H1 (cell line): ENCODE data around the gene AQP10. TPM values are rescaled to one million over a fixed set of nuclear protein-coding genes. Genes with fewer than 3 reads are reported as not detected.

Source experiments
- CTCF ChIA-PET: fragments of 300-600 bp; sonication (Branson Sonifier 250); formaldehyde crosslinking; loops from one replicate; lab custom pipeline; 2021; ENCODE audit not compliant: partially characterized antibody; lab: Charles Lee
- POLR2A ChIA-PET: fragments of 300-600 bp; sonication (Branson Sonifier 250); formaldehyde crosslinking; loops from one replicate; lab custom pipeline; 2021; ENCODE audit warnings: inconsistent platforms; ENCODE audit not compliant: partially characterized antibody; lab: Charles Lee
- DNase-seq, 2 experiments: peaks; one replicate each; pipeline versions ENCODE4 v3.0.0 to v3.0.0-alpha.2; 2010 to 2022; ENCODE audit warnings: low spot score in 2 of 2, low read depth in 1 of 2, mixed read lengths in 1 of 2
- FAIRE-seq: peaks from 2 replicates; lab custom pipeline; 2011; peaks lifted over from hg19 to GRCh38; lab: Jason Lieb, UNC
- H2AFZ ChIP-seq: 2 replicates; pipeline ENCODE4 v1.8.1; 2012; ENCODE audit warnings: low read length, inconsistent platforms
- H2AK5ac ChIP-seq: 2 replicates; pipeline ENCODE4 v1.6.1; 2013; ENCODE audit warnings: low read depth, low read length
- H2BK120ac ChIP-seq: replicated peaks from 2 replicates; pipeline ENCODE3; 2013; ENCODE audit warnings: low read depth, low read length, inconsistent platforms
- H2BK12ac ChIP-seq: 2 replicates; pipeline ENCODE4 v1.6.1; 2013; ENCODE audit warnings: low read depth, low read length
- H2BK15ac ChIP-seq: 2 replicates; pipeline ENCODE4 v1.6.1; 2013; ENCODE audit warnings: low read length
- H2BK20ac ChIP-seq: 2 replicates; pipeline ENCODE4 v1.6.1; 2013; ENCODE audit warnings: low read length
- H2BK5ac ChIP-seq: 2 replicates; pipeline ENCODE4 v1.6.1; 2013; ENCODE audit warnings: low read depth, low read length
- H3K14ac ChIP-seq: 2 replicates; pipeline ENCODE4 v1.6.1; 2013; ENCODE audit warnings: inconsistent platforms; ENCODE audit not compliant: insufficient read length
- H3K18ac ChIP-seq: 2 replicates; pipeline ENCODE4 v1.6.1; 2013; ENCODE audit warnings: low read length; ENCODE audit errors: extremely low read depth
- H3K23ac ChIP-seq: 2 replicates; pipeline ENCODE4 v1.6.1; 2013; ENCODE audit warnings: inconsistent platforms; ENCODE audit not compliant: insufficient read length
- H3K23me2 ChIP-seq: 2 replicates; pipeline ENCODE4 v1.6.1; 2013; ENCODE audit warnings: low read depth, low read length
- H3K27ac ChIP-seq: 2 replicates; pipeline ENCODE4 v1.6.1; 2011; ENCODE audit warnings: low read depth, low read length, inconsistent platforms
- H3K27me3 ChIP-seq, 4 experiments: replicated peaks in 1 of 4; 1 replicate in 1 of 4; 2 replicates in 3 of 4; pipeline versions ENCODE4 v1.6.1 to v1.8.1; 2011 to 2013; ENCODE audit warnings: low read length in 3 of 4, mild to moderate bottlenecking in 3 of 4, inconsistent platforms in 2 of 4, mixed read lengths in 2 of 4, moderate library complexity in 1 of 4; ENCODE audit not compliant: control insufficient read depth in 3 of 4, insufficient read depth in 3 of 4; ENCODE audit errors: extremely low read depth in 1 of 4
- H3K36me3 ChIP-seq, 4 experiments: 2 replicates each; pipeline versions ENCODE4 v1.6.1 to v1.8.1; 2011 to 2013; ENCODE audit warnings: mild to moderate bottlenecking in 4 of 4, low read length in 3 of 4, moderate library complexity in 2 of 4, control low read depth in 1 of 4, inconsistent platforms in 1 of 4; ENCODE audit not compliant: insufficient read depth in 4 of 4, control insufficient read depth in 2 of 4
- H3K4ac ChIP-seq: replicated peaks from 2 replicates; pipeline ENCODE3; 2013; ENCODE audit warnings: low read length, low read depth, mixed read lengths, inconsistent platforms; ENCODE audit not compliant: insufficient read length
- H3K4me1 ChIP-seq, 4 experiments: replicated peaks in 1 of 4; 1 replicate in 1 of 4; 2 replicates in 3 of 4; pipeline versions ENCODE4 v1.6.1 to v1.8.1; 2011 to 2013; ENCODE audit warnings: low read length in 3 of 4, inconsistent platforms in 2 of 4, mixed read lengths in 1 of 4; ENCODE audit not compliant: insufficient read depth in 4 of 4, control insufficient read depth in 3 of 4
- H3K4me2 ChIP-seq, 2 experiments: 2 replicates each; pipeline versions ENCODE4 v1.6.1 to v1.8.1; 2011 to 2013; ENCODE audit warnings: low read depth in 2 of 2, low read length in 2 of 2, control low read depth in 1 of 2, inconsistent platforms in 1 of 2, mild to moderate bottlenecking in 1 of 2; ENCODE audit not compliant: insufficient read depth in 1 of 2
- H3K4me3 ChIP-seq, 4 experiments: fragments of 200-600, 300-600 bp in 1 of 4; sonication (generic), shearing (Covaris generic), sonication (Bioruptor Twin) in 1 of 4; 2 replicates each; pipeline versions ENCODE4 v1.5.1 to v1.8.1; 2011 to 2016; ENCODE audit warnings: low read length in 4 of 4, low read depth in 3 of 4, control low read depth in 2 of 4, inconsistent platforms in 2 of 4, mild to moderate bottlenecking in 2 of 4, mixed read lengths in 1 of 4, moderate library complexity in 1 of 4; ENCODE audit not compliant: insufficient read depth in 2 of 4; ENCODE audit errors: extremely low read depth in 1 of 4
- H3K56ac ChIP-seq: replicated peaks from 2 replicates; pipeline ENCODE3; 2013; ENCODE audit warnings: low read depth, mild to moderate bottlenecking, mixed read lengths, low read length, inconsistent platforms; ENCODE audit not compliant: insufficient read length
- H3K79me1 ChIP-seq: 2 replicates; pipeline ENCODE4 v1.6.1; 2013; ENCODE audit warnings: low read depth, low read length, control low read depth
- H3K79me2 ChIP-seq, 2 experiments: 2 replicates each; pipeline versions ENCODE4 v1.6.1 to v1.8.1; 2012 to 2013; ENCODE audit warnings: low read length in 2 of 2, mild to moderate bottlenecking in 2 of 2, inconsistent platforms in 1 of 2; ENCODE audit not compliant: insufficient read depth in 2 of 2, control insufficient read depth in 1 of 2
- H3K9ac ChIP-seq, 4 experiments: replicated peaks in 1 of 4; 1 replicate in 1 of 4; 2 replicates in 3 of 4; pipeline versions ENCODE4 v1.6.1 to v1.8.1; 2011 to 2013; ENCODE audit warnings: low read depth in 3 of 4, low read length in 3 of 4, control low read depth in 2 of 4, mild to moderate bottlenecking in 2 of 4, moderate library complexity in 2 of 4, inconsistent platforms in 1 of 4; ENCODE audit errors: extremely low read depth in 1 of 4
- H3K9me3 ChIP-seq, 2 experiments: 2 replicates each; pipeline versions ENCODE4 v1.6.1 to v1.8.1; 2012 to 2013; ENCODE audit warnings: mild to moderate bottlenecking in 2 of 2, moderate library complexity in 2 of 2, control low read depth in 1 of 2, inconsistent platforms in 1 of 2, low read depth in 1 of 2, low read length in 1 of 2, mixed read lengths in 1 of 2; ENCODE audit not compliant: insufficient read depth in 2 of 2
- H4K20me1 ChIP-seq, 2 experiments: replicated peaks in 1 of 2; 2 replicates each; pipeline versions ENCODE3 to v1.8.1; 2011 to 2013; ENCODE audit warnings: inconsistent platforms in 2 of 2, low read length in 2 of 2, mild to moderate bottlenecking in 1 of 2; ENCODE audit not compliant: insufficient read depth in 2 of 2, control insufficient read depth in 1 of 2
- H4K5ac ChIP-seq: 2 replicates; pipeline ENCODE4 v1.6.1; 2013; ENCODE audit warnings: low read length, low read depth, mixed read lengths, inconsistent platforms; ENCODE audit not compliant: insufficient read length
- H4K8ac ChIP-seq: 2 replicates; pipeline ENCODE4 v1.8.0; 2013; ENCODE audit warnings: mild to moderate bottlenecking, moderate library complexity, low read length, inconsistent platforms; ENCODE audit not compliant: insufficient read depth; ENCODE audit errors: extremely low read depth
- H4K91ac ChIP-seq: replicated peaks from 2 replicates; pipeline ENCODE3; 2013; ENCODE audit warnings: low read length, mixed read lengths, inconsistent platforms; ENCODE audit not compliant: insufficient read length
- ASH2L ChIP-seq: fragments of 200-600, 300-600 bp; sonication (generic); IDR thresholded peaks from one replicate; pipeline ENCODE4 v1.7.1; 2017; ENCODE audit warnings: low read length
- CEBPB ChIP-seq: IDR thresholded peaks from 2 replicates; pipeline ENCODE4 v1.6.1; 2012; ENCODE audit warnings: low read depth, low read length
- EGR1 ChIP-seq: IDR thresholded peaks from 2 replicates; pipeline ENCODE4 v1.6.1; 2011; ENCODE audit warnings: low read depth, low read length, borderline replicate concordance
- GABPA ChIP-seq: IDR thresholded peaks from 2 replicates; pipeline ENCODE4 v1.6.1; 2011; ENCODE audit warnings: mild to moderate bottlenecking, low read length, moderate library complexity, borderline replicate concordance; ENCODE audit not compliant: insufficient read depth
- HDAC2 ChIP-seq, 2 experiments: fragments of 300-600 bp in 1 of 2; sonication (generic) in 1 of 2; IDR thresholded peaks; 2 replicates each; pipeline ENCODE4 v1.6.1; 2011 to 2012; ENCODE audit warnings: low read depth in 2 of 2, low read length in 2 of 2, mild to moderate bottlenecking in 2 of 2, moderate library complexity in 2 of 2, borderline replicate concordance in 1 of 2, inconsistent platforms in 1 of 2
- HDAC6 ChIP-seq: IDR thresholded peaks from one replicate; pipeline ENCODE4 v1.7.1; 2012; ENCODE audit warnings: low read depth, mild to moderate bottlenecking, inconsistent platforms, low read length, moderate library complexity
- KDM4A ChIP-seq: IDR thresholded peaks from one replicate; pipeline ENCODE4 v1.7.1; 2012; ENCODE audit warnings: low read depth, mild to moderate bottlenecking, moderate library complexity, low read length, inconsistent platforms; ENCODE audit not compliant: severe bottlenecking
- NRF1 ChIP-seq: IDR thresholded peaks from 2 replicates; pipeline ENCODE4 v1.6.1; 2011; ENCODE audit warnings: mild to moderate bottlenecking, low read depth, low read length, improper control_type of control experiment
- RAD21 ChIP-seq, 2 experiments: IDR thresholded peaks in 1 of 2; conservative IDR thresholded peaks in 1 of 2; 2 replicates each; pipeline ENCODE4 v1.6.1; 2011; ENCODE audit warnings: low read depth in 2 of 2, low read length in 2 of 2, improper control_type of control experiment in 1 of 2, inconsistent platforms in 1 of 2, mild to moderate bottlenecking in 1 of 2, moderate library complexity in 1 of 2
- SP1 ChIP-seq: IDR thresholded peaks from 2 replicates; pipeline ENCODE4 v1.6.1; 2011; ENCODE audit warnings: low read depth, low read length
- SP2 ChIP-seq: IDR thresholded peaks from 2 replicates; pipeline ENCODE4 v1.6.1; 2012; ENCODE audit warnings: mild to moderate bottlenecking, low read length, inconsistent platforms
- SUZ12 ChIP-seq: fragments of 200-600 bp; sonication (generic); IDR thresholded peaks from 2 replicates; pipeline ENCODE4 v1.6.1; 2012; ENCODE audit warnings: mild to moderate bottlenecking, inconsistent platforms, low read length, moderate library complexity, mixed read lengths
- TAF7 ChIP-seq: optimal IDR thresholded peaks from 2 replicates; pipeline ENCODE3; 2011; ENCODE audit warnings: low read depth, mild to moderate bottlenecking, inconsistent platforms, low read length, moderate library complexity, borderline replicate concordance
- TCF12 ChIP-seq: IDR thresholded peaks from 2 replicates; pipeline ENCODE4 v1.6.1; 2011; ENCODE audit warnings: low read depth, mild to moderate bottlenecking, low read length
- WGBS, 2 experiments: shearing (Covaris generic) in 1 of 2; methylation state at CpG; one replicate each; pipeline versions ENCODE4 v1.1.6 to v1.1.7; 2013 to 2015; ENCODE audit warnings: low lambda C conversion rate in 2 of 2, mixed read lengths in 2 of 2, inconsistent platforms in 1 of 2, low coverage in 1 of 2, missing lambda C conversion rate in 1 of 2; ENCODE audit not compliant: insufficient replicate concordance in 2 of 2, insufficient coverage in 1 of 2, insufficient read length in 1 of 2; ENCODE audit errors: extremely low coverage in 1 of 2, missing lambda C conversion rate in 1 of 2; 5-methylcytosine and 5-hydroxymethylcytosine counted together
- polyA plus RNA-seq, 7 experiments: library from polyadenylated mRNA; depleted of rRNA in 3 of 7; stranded (reverse) in 5 of 7; unstranded in 2 of 7; fragments of >200 nt in 5 of 7; fragments of 200-250 nt in 2 of 7; gene quantifications; 1 replicate in 5 of 7; 2 replicates in 1 of 7; 4 replicates in 1 of 7; pipeline versions ENCODE4 v1.2.1 to v1.2.3, GENCODE V29; 2011 to 2013; ENCODE audit warnings: missing spikeins in 2 of 7, mixed read lengths in 2 of 7
- total RNA-seq: library from RNA; stranded (reverse); fragmentation: NEBNext Ultra II Directional; extraction: Animal tissue kit (Norgen Biotek cat#: 25700); gene quantifications from 2 replicates; pipeline ENCODE4 v1.2.1, GENCODE V29; 2021

Gene AQP10
- total and polyA plus RNA-seq, 2 of the 8 experiments (the other 6 are each of a cell fraction or from before 2014, with no cell fraction given): not detected

- TF ChIP-seq NRF1 (no peak), SP2 (no peak), ASH2L (no peak), SP1 (no peak), EGR1 (no peak), SUZ12 (no peak), GABPA (no peak), HDAC2 (IDR thresholded peaks at IDR 0.05; ENCODE audit: borderline replicate concordance in 1 of 2, low read depth in 2 of 2, low read length in 2 of 2) (no peak), CEBPB (no peak), RAD21 (IDR thresholded peaks at IDR 0.05 in 1 of 2, conservative IDR thresholded peaks at IDR 0.05 in 1 of 2; ENCODE audit: low read depth in 2 of 2, low read length in 2 of 2) (no peak), HDAC6 (no peak), TCF12 (no peak), TAF7 (no peak), KDM4A (no peak)
- H4K8ac ChIP-seq: no peak overlapping the region; the same call in 1 of the 2 replicates
- no peak overlapping the region for H2BK20ac ChIP-seq
- H3K4me3 ChIP-seq: no peak overlapping the region
- no peaks in the 10 kb centered on the region for H3K9me3 ChIP-seq
- WGBS, 2 experiments: 85% methylated on average over 7 of the region's 7 CpGs; no CpG with 5 or more reads in 1 of the 2 experiments
- peaks cover 7% of the 10 kb centered on the region; the same call in 1 of the 2 replicates for H3K79me1 ChIP-seq
- H4K20me1 ChIP-seq: no peaks in the 10 kb centered on the region
- no peak overlapping the region for H3K18ac ChIP-seq
- H3K4me1 ChIP-seq: peaks cover 16 to 20% (median 18%) of the 10 kb centered on the region in 4 experiments
- no peak overlapping the region for H3K14ac ChIP-seq
- no peak overlapping the region for H4K91ac ChIP-seq
- H2BK15ac ChIP-seq: no peak overlapping the region
- no peak overlapping the region for H3K23ac ChIP-seq
- H2AFZ ChIP-seq: no peak overlapping the region
- no peak overlapping the region for H2BK5ac ChIP-seq
- H3K4ac ChIP-seq: no peak overlapping the region
- no peak overlapping the region for H3K4me2 ChIP-seq
- POLR2A ChIA-PET: interaction anchor here (1.1 to 1.9 kb wide), 4 partner anchors 18 to 333 kb away, joined by 3 to 7 read pairs (median 4); partner anchors contain the start of gene RPS27
- no peaks in the 10 kb centered on the region for H3K27me3 ChIP-seq
- H3K27ac ChIP-seq: no peak overlapping the region
- peaks cover 18% of the 10 kb centered on the region for H3K23me2 ChIP-seq
- H3K79me2 ChIP-seq: peaks cover 0 to 11% of the 10 kb centered on the region in 2 experiments; a peak in 2 of 4 replicates
- H2BK12ac ChIP-seq: no peak overlapping the region
- no peak overlapping the region for H4K5ac ChIP-seq
- no peak overlapping the region for H2BK120ac ChIP-seq
- no peak overlapping the region for H3K56ac ChIP-seq
- CTCF ChIA-PET: interaction anchor here (0.8 to 21.7 kb wide), 11 partner anchors 10 to 158 kb away, joined by 3 to 507 read pairs (median 4); partner anchors contain the start of gene TPM3
- no peak overlapping the region for H2AK5ac ChIP-seq
- H3K36me3 ChIP-seq: no peaks in the 10 kb centered on the region
- no peak overlapping the region for H3K9ac ChIP-seq
- no peak for FAIRE-seq
- no peak for DNase-seq
Measured at GRCh38 chr1:154323493-154323892, 2.6 kb downstream of the AQP10 start.
